ENCODE measurements around the gene LBX2. TPM values are rescaled to one million over a fixed set of nuclear protein-coding genes. Genes with fewer than 3 reads are reported as not detected.
A peak's percentile ranks its signal among the peaks of the same experiment; 100 is the strongest.

Gene LBX2
- total and polyA plus RNA-seq, 9 of the 15 experiments (the other 6 are each of a cell fraction or from before 2014, with no cell fraction given), result 0.39 to 6.2 (median 1.8) TPM; not detected in 1

DNA sequence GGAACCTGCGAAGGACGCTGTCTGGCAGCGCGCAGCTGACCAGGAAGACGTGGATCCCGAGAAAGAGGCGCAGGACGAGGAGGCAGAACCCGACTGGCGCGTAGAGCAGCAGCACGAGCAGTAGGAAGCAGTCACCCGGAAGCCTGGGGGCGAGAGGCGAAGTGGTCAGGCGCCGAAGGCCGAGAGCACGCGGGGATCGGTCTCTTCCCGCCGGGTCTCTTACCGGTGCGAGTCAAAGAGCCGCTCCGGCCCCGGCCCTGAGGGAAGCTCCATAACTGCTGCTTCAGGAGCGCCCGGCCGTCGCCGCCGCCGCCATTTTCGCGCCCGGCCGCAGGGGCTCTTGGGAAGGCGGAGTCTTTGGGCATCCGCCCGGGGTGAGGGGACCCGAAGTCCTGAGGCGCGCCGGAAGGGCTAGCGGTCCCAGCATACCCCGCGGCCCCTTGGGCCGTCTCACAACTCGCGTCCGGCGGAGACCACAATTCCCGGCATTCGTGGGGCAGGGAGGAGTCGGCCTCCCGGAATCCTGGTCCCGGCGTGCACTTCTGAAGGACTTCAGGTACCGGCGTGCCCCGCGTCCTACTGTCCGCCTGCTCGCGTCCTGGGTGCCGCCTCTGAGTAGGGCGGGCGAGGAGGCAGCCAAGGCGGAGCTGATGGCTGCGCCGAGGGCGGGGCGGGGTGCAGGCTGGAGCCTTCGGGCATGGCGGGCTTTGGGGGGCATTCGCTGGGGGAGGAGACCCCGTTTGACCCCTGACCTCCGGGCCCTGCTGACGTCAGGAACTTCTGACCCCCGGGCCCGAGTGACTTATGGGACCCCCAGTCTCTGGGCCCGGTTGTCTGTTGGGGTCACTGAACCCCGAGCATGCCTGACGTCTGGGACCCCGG, 30.2 kb upstream of the LBX2 start, which contains the start of the genes AUP1 and HTRA2 (continued):
- TF ChIP-seq DMBX1 (CRISPR knock-in tag; IDR thresholded peaks at IDR 0.05; ENCODE audit: borderline replicate concordance) (no peak), FOXJ3 (CRISPR knock-in tag; IDR thresholded peaks at IDR 0.05) (no peak), NFIX (CRISPR knock-in tag; IDR thresholded peaks at IDR 0.05; ENCODE audit: low read depth) (no peak), CREB1 (IDR thresholded peaks at IDR 0.05) (peak; percentile 84), CREB1 (CRISPR knock-in tag; IDR thresholded peaks at IDR 0.05) (peak; percentile 73), KAT7 (CRISPR knock-in tag; IDR thresholded peaks at IDR 0.05; ENCODE audit: borderline replicate concordance) (peak; percentile 74; the same call in 1 of the 2 replicates), CBX2 (IDR thresholded peaks at IDR 0.05; ENCODE audit: insufficient read depth, low read length, poor library complexity, severe bottlenecking) (no peak), SMC3 (conservative IDR thresholded peaks at IDR 0.05; ENCODE audit: insufficient read depth, low read depth, low read length) (no peak), NR2C1 (IDR thresholded peaks at IDR 0.05) (peak; percentile 88), NR2C1 (tag; IDR thresholded peaks at IDR 0.05) (peak; percentile 90), ZNF766 (CRISPR knock-in tag; conservative IDR thresholded peaks at IDR 0.05) (peak; percentile 91), ARID1B (IDR thresholded peaks at IDR 0.05) (0 out of 2 replicates have a peak, but pooled peaks have one; percentile 6), SMARCC2 (IDR thresholded peaks at IDR 0.05; ENCODE audit: low read depth) (no peak), TARDBP (IDR thresholded peaks at IDR 0.05) (no peak), ZZZ3 (IDR thresholded peaks at IDR 0.05) (no peak)
- TF ChIP-seq, protein P1, sequence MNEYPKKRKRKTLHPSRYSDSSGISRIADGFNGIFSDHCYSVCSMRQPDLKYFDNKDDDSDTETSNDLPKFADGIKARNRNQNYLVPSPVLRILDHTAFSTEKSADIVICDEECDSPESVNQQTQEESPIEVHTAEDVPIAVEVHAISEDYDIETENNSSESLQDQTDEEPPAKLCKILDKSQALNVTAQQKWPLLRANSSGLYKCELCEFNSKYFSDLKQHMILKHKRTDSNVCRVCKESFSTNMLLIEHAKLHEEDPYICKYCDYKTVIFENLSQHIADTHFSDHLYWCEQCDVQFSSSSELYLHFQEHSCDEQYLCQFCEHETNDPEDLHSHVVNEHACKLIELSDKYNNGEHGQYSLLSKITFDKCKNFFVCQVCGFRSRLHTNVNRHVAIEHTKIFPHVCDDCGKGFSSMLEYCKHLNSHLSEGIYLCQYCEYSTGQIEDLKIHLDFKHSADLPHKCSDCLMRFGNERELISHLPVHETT (CRISPR knock-in tag; conservative IDR thresholded peaks at IDR 0.05 in 1 of 2, IDR thresholded peaks at IDR 0.05 in 1 of 2), result peak in 1 of 2 experiments; percentile 85; a peak in 2 of 4 replicates
- TF ChIP-seq, protein P2, sequence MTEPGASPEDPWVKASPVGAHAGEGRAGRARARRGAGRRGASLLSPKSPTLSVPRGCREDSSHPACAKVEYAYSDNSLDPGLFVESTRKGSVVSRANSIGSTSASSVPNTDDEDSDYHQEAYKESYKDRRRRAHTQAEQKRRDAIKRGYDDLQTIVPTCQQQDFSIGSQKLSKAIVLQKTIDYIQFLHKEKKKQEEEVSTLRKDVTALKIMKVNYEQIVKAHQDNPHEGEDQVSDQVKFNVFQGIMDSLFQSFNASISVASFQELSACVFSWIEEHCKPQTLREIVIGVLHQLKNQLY (CRISPR knock-in tag; conservative IDR thresholded peaks at IDR 0.05), result no peak
- TF ChIP-seq, protein P3, sequence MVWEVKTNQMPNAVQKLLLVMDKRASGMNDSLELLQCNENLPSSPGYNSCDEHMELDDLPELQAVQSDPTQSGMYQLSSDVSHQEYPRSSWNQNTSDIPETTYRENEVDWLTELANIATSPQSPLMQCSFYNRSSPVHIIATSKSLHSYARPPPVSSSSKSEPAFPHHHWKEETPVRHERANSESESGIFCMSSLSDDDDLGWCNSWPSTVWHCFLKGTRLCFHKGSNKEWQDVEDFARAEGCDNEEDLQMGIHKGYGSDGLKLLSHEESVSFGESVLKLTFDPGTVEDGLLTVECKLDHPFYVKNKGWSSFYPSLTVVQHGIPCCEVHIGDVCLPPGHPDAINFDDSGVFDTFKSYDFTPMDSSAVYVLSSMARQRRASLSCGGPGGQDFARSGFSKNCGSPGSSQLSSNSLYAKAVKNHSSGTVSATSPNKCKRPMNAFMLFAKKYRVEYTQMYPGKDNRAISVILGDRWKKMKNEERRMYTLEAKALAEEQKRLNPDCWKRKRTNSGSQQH (CRISPR knock-in tag; IDR thresholded peaks at IDR 0.05), result no peak
- TF ChIP-seq, protein P4, sequence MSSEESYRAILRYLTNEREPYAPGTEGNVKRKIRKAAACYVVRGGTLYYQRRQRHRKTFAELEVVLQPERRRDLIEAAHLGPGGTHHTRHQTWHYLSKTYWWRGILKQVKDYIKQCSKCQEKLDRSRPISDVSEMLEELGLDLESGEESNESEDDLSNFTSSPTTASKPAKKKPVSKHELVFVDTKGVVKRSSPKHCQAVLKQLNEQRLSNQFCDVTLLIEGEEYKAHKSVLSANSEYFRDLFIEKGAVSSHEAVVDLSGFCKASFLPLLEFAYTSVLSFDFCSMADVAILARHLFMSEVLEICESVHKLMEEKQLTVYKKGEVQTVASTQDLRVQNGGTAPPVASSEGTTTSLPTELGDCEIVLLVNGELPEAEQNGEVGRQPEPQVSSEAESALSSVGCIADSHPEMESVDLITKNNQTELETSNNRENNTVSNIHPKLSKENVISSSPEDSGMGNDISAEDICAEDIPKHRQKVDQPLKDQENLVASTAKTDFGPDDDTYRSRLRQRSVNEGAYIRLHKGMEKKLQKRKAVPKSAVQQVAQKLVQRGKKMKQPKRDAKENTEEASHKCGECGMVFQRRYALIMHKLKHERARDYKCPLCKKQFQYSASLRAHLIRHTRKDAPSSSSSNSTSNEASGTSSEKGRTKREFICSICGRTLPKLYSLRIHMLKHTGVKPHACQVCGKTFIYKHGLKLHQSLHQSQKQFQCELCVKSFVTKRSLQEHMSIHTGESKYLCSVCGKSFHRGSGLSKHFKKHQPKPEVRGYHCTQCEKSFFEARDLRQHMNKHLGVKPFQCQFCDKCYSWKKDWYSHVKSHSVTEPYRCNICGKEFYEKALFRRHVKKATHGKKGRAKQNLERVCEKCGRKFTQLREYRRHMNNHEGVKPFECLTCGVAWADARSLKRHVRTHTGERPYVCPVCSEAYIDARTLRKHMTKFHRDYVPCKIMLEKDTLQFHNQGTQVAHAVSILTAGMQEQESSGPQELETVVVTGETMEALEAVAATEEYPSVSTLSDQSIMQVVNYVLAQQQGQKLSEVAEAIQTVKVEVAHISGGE (CRISPR knock-in tag; IDR thresholded peaks at IDR 0.05), result peak in 2 of 3 experiments; percentile 75 to 97; a peak in 5 of 6 replicates

Measured in K562 (cell line).